HG03460 (cell line): ENCODE measurements around the gene TIMP1.

ENCODE experiments used
- ATAC-seq: cut with Tn5 transposase; IDR thresholded peaks from one replicate; pipeline ENCODE4 v1.9.1; 2021; ENCODE audit not compliant: unreplicated experiment

TIMP1 gene

GRCh38 chrX:47633689-47634590 is 51.7 kb downstream of the TIMP1 start:
- no peak for ATAC-seq

- no peak for ATAC-seq
These were observed 52.8 kb downstream of the TIMP1 start for GRCh38 chrX:47634871-47635575.
